ENCODE results near the gene LRRC39.

The LRRC39 gene

DNA sequence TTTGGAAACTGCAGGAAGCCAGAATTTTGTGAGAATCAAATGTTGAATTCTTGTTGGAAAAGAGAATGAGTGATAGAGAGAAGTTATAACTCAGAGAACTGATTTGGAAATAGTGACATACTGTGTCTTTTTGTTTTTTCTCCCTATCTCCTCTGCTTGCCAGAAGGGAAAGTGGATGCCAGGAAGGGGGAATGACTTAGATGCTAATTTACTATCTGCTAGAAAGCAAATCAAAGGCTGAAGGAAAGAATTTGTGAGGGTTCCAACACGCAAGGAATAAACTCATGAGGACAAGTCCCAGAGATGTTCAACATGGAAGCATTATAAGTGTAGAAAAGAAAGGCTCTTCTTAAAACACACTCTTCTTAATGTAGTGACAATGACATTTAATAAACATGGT lies 20.5 kb upstream of the LRRC39 start:
- no peak overlapping the region for H3K4me3 ChIP-seq (ENCODE audit: low read length, poor library complexity, severe bottlenecking)
- TF ChIP-seq, protein P1, sequence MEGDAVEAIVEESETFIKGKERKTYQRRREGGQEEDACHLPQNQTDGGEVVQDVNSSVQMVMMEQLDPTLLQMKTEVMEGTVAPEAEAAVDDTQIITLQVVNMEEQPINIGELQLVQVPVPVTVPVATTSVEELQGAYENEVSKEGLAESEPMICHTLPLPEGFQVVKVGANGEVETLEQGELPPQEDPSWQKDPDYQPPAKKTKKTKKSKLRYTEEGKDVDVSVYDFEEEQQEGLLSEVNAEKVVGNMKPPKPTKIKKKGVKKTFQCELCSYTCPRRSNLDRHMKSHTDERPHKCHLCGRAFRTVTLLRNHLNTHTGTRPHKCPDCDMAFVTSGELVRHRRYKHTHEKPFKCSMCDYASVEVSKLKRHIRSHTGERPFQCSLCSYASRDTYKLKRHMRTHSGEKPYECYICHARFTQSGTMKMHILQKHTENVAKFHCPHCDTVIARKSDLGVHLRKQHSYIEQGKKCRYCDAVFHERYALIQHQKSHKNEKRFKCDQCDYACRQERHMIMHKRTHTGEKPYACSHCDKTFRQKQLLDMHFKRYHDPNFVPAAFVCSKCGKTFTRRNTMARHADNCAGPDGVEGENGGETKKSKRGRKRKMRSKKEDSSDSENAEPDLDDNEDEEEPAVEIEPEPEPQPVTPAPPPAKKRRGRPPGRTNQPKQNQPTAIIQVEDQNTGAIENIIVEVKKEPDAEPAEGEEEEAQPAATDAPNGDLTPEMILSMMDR (conservative IDR thresholded peaks at IDR 0.05; ENCODE audit: low read length), result no peak
- no peak for TF ChIP-seq EZH2phosphoT487 (IDR thresholded peaks at IDR 0.05; ENCODE audit: borderline replicate concordance)
- no peak overlapping the region for H3K9ac ChIP-seq (ENCODE audit: low read depth, low read length, poor library complexity, severe bottlenecking)
- no peaks in the 10 kb centered on the region for H3K79me2 ChIP-seq (ENCODE audit: insufficient read depth, low read length)
- peaks cover 29% of the 10 kb centered on the region; the same call in 1 of the 2 replicates for H3K36me3 ChIP-seq (ENCODE audit: insufficient read depth, low read length)
- H3K27me3 ChIP-seq (ENCODE audit: insufficient read depth, low read length, poor library complexity, severe bottlenecking), result no peaks in the 10 kb centered on the region
- H3K4me2 ChIP-seq (ENCODE audit: low read depth, low read length, poor library complexity, severe bottlenecking), result no peak overlapping the region
- no peaks in the 10 kb centered on the region for H3K9me2 ChIP-seq (replicated peaks; ENCODE audit: low read depth, low read length)
- no peaks in the 10 kb centered on the region for H3K9me3 ChIP-seq (ENCODE audit: insufficient read depth, low read depth, low read length)
- H3F3A ChIP-seq (ENCODE audit: low read depth), result no peaks in the 10 kb centered on the region
- H3K4me1 ChIP-seq (ENCODE audit: insufficient read depth, low read length, poor library complexity, severe bottlenecking), result no peaks in the 10 kb centered on the region
- no peak overlapping the region for H2AFZ ChIP-seq (ENCODE audit: low read length)
- H4K20me1 ChIP-seq (ENCODE audit: insufficient read depth, low read length, poor library complexity, severe bottlenecking), result no peaks in the 10 kb centered on the region

DNA sequence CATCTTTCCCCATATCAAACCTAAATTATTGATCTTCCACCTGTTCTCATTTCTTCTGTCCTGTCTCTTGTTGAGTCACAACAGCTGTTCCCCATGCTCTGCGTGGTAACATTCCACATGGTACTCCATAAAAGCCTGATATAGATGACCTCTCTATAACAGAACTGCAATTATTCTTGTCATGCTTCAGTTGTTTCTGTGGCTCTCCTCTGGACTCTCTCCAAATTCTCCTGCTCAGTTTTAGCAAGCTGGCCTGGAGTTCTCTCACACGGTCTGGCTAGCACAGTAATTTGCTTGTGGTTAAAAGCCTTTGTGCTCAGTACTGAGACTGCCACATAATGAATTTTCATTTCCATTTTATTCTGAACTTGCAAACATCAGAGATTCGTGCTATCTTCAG lies 10.6 kb upstream of the LRRC39 start:
- TF ChIP-seq, protein P1 (conservative IDR thresholded peaks at IDR 0.05; ENCODE audit: low read length), result no peak
- no peak for TF ChIP-seq EZH2phosphoT487 (IDR thresholded peaks at IDR 0.05; ENCODE audit: borderline replicate concordance)
- Histone ChIP-seq H3K36me3 (ENCODE audit: insufficient read depth, low read length) (no peaks in the 10 kb centered on the region), H3K9ac (ENCODE audit: low read depth, low read length, poor library complexity, severe bottlenecking) (no peak overlapping the region), H3K79me2 (ENCODE audit: insufficient read depth, low read length) (no peaks in the 10 kb centered on the region), H3K27me3 (ENCODE audit: insufficient read depth, low read length, poor library complexity, severe bottlenecking) (no peaks in the 10 kb centered on the region), H3K4me1 (ENCODE audit: insufficient read depth, low read length, poor library complexity, severe bottlenecking) (no peaks in the 10 kb centered on the region), H3K4me3 (ENCODE audit: low read length, poor library complexity, severe bottlenecking) (no peak overlapping the region), H2AFZ (ENCODE audit: low read length) (no peak overlapping the region), H4K20me1 (ENCODE audit: insufficient read depth, low read length, poor library complexity, severe bottlenecking) (no peaks in the 10 kb centered on the region), H3F3A (ENCODE audit: low read depth) (no peaks in the 10 kb centered on the region), H3K4me2 (ENCODE audit: low read depth, low read length, poor library complexity, severe bottlenecking) (no peak overlapping the region), H3K9me2 (replicated peaks; ENCODE audit: low read depth, low read length) (no peaks in the 10 kb centered on the region), H3K9me3 (ENCODE audit: insufficient read depth, low read depth, low read length) (no peaks in the 10 kb centered on the region)

DNA sequence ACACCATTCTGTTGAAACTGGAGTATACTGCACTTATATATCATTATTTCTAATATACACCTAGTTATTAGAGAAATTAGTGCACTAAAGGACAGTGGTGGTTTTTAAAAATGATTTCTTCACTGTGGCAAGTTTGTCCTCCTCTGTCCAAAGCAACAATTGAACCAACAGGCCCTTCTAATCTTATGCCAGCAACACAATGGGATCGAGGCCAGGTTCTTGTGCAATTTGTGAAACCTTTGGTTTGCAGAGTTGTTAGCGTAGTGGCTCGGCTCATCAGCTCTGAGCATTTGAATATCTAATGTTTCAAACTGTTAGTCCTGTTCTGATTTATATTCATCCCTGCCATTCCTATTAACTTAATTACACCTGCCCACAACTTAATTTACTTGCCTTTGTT lies 9.9 kb upstream of the LRRC39 start:
- TF ChIP-seq, protein P1 (conservative IDR thresholded peaks at IDR 0.05; ENCODE audit: low read length), result no peak
- no peak for TF ChIP-seq EZH2phosphoT487 (IDR thresholded peaks at IDR 0.05; ENCODE audit: borderline replicate concordance)
- Histone ChIP-seq H4K20me1 (ENCODE audit: insufficient read depth, low read length, poor library complexity, severe bottlenecking) (no peaks in the 10 kb centered on the region), H3K9ac (ENCODE audit: low read depth, low read length, poor library complexity, severe bottlenecking) (no peak overlapping the region), H3K9me3 (ENCODE audit: insufficient read depth, low read depth, low read length) (no peaks in the 10 kb centered on the region), H3K4me1 (ENCODE audit: insufficient read depth, low read length, poor library complexity, severe bottlenecking) (no peaks in the 10 kb centered on the region), H3K4me3 (ENCODE audit: low read length, poor library complexity, severe bottlenecking) (no peak overlapping the region), H2AFZ (ENCODE audit: low read length) (no peak overlapping the region), H3K36me3 (ENCODE audit: insufficient read depth, low read length) (no peaks in the 10 kb centered on the region), H3K4me2 (ENCODE audit: low read depth, low read length, poor library complexity, severe bottlenecking) (no peak overlapping the region), H3K79me2 (ENCODE audit: insufficient read depth, low read length) (no peaks in the 10 kb centered on the region), H3F3A (ENCODE audit: low read depth) (no peaks in the 10 kb centered on the region), H3K9me2 (replicated peaks; ENCODE audit: low read depth, low read length) (no peaks in the 10 kb centered on the region), H3K27me3 (ENCODE audit: insufficient read depth, low read length, poor library complexity, severe bottlenecking) (no peaks in the 10 kb centered on the region)

All from Loucy (cell line).